Measurements from ENCODE around the gene CCDC24. TPM values are rescaled to one million over a fixed set of nuclear protein-coding genes. Genes with fewer than 3 reads are reported as not detected.

CCDC24 gene
- total and polyA plus RNA-seq, 2 of the 13 experiments (the other 11 are each of a cell fraction or from before 2014, with no cell fraction given), result 1.4 to 2.9 TPM

- 0 out of 2 replicates have a peak, but pooled peaks have one; percentile 12 for TF ChIP-seq TFE3 (CRISPR knock-in tag; IDR thresholded peaks at IDR 0.05)
- TF ChIP-seq MTERF4 (CRISPR knock-in tag; IDR thresholded peaks at IDR 0.05), result 0 out of 2 replicates have a peak, but pooled peaks have one; percentile 22
- TF ChIP-seq KMT2B (CRISPR knock-in tag; IDR thresholded peaks at IDR 0.05), result 0 out of 2 replicates have a peak, but pooled peaks have one; percentile 38
- TF ChIP-seq ZNF547 (CRISPR knock-in tag; IDR thresholded peaks at IDR 0.05), result peak; percentile 75; the same call in 1 of the 2 replicates
- peak; percentile 63; the same call in 1 of the 2 replicates for TF ChIP-seq ZBTB20 (CRISPR knock-in tag; IDR thresholded peaks at IDR 0.05; ENCODE audit: borderline replicate concordance, low read depth)
- TF ChIP-seq CREB1 (IDR thresholded peaks at IDR 0.05), result 0 out of 2 replicates have a peak, but pooled peaks have one; percentile 3
- peak; percentile 46; the same call in 1 of the 2 replicates for TF ChIP-seq CREB1 (CRISPR knock-in tag; IDR thresholded peaks at IDR 0.05)
- TF ChIP-seq PCBP1 (IDR thresholded peaks at IDR 0.05; ENCODE audit: borderline replicate concordance, low read depth, low read length), result 0 out of 2 replicates have a peak, but pooled peaks have one; percentile 45
- peak; percentile 100 for TF ChIP-seq KDM2A (CRISPR knock-in tag; IDR thresholded peaks at IDR 0.05; ENCODE audit: borderline replicate concordance, low read depth)
- peak; percentile 67 for TF ChIP-seq MED1 (CRISPR knock-in tag; IDR thresholded peaks at IDR 0.05)
- TF ChIP-seq SNAPC4 (CRISPR knock-in tag; IDR thresholded peaks at IDR 0.05), result peak; percentile 65; the same call in 1 of the 2 replicates
- TF ChIP-seq GTF2F1 (IDR thresholded peaks at IDR 0.05; ENCODE audit: low read length), result no peak
- peak; percentile 71 for TF ChIP-seq ZFY (CRISPR knock-in tag; IDR thresholded peaks at IDR 0.05)
- peak; percentile 48 for TF ChIP-seq POLR2AphosphoS5 (IDR thresholded peaks at IDR 0.05; ENCODE audit: low read depth, low read length)
- TF ChIP-seq NR0B2 (CRISPR knock-in tag; IDR thresholded peaks at IDR 0.05), result 0 out of 2 replicates have a peak, but pooled peaks have one; percentile 59
- TF ChIP-seq ZFP36L1 (CRISPR knock-in tag; IDR thresholded peaks at IDR 0.05), result 0 out of 2 replicates have a peak, but pooled peaks have one; percentile 31
- no peak for TF ChIP-seq ATM (IDR thresholded peaks at IDR 0.05; ENCODE audit: borderline replicate concordance)
- 0 out of 2 replicates have a peak, but pooled peaks have one; percentile 28 for TF ChIP-seq PHF20 (CRISPR knock-in tag; IDR thresholded peaks at IDR 0.05)
- TF ChIP-seq BHLHE40 (IDR thresholded peaks at IDR 0.05; ENCODE audit: low read length), result peak; percentile 88
- no peak for TF ChIP-seq GATA4 (IDR thresholded peaks at IDR 0.05; ENCODE audit: borderline replicate concordance, low read depth)
- peak; percentile 63; the same call in 1 of the 2 replicates for TF ChIP-seq ARID2 (CRISPR knock-in tag; IDR thresholded peaks at IDR 0.05; ENCODE audit: borderline replicate concordance)
- TF ChIP-seq HNRNPK (IDR thresholded peaks at IDR 0.05; ENCODE audit: low read depth, low read length, poor library complexity, severe bottlenecking), result peak; percentile 60
These were observed at the start of gene CCDC24 (continued) for GRCh38 chr1:43991476-43992231.

All from HepG2 (cell line).